ENCODE measurements around the gene HSD11B2.

GRCh38 chr16:67431775-67432505 lies 1.0 kb downstream of the HSD11B2 start:
- TF ChIP-seq CTCF (IDR thresholded peaks at IDR 0.05) (no peak), GABPB1 (CRISPR knock-in tag; IDR thresholded peaks at IDR 0.05) (no peak; the same call in 1 of the 2 replicates), ZNF121 (CRISPR knock-in tag; IDR thresholded peaks at IDR 0.05) (no peak)
